Erythroblast (primary cell): ENCODE results near the gene PFDN6.

ENCODE experiments used
- DNase-seq, 2 experiments: peaks; one replicate each; lab custom pipeline; 2025; lab: John Stamatoyannopoulos, UW
- GATA1 ChIP-seq: IDR thresholded peaks from 2 replicates; pipeline ENCODE4 v1.6.1; 2011; ENCODE audit warnings: low read depth, mild to moderate bottlenecking, control low read depth, low read length, moderate library complexity
- POLR2A ChIP-seq: IDR thresholded peaks from 2 replicates; pipeline ENCODE4 v1.6.1; 2011; ENCODE audit warnings: mild to moderate bottlenecking, low read length

The PFDN6 gene

GRCh38 chr6:33278392-33278741, 11.0 kb upstream of the PFDN6 start:
- no peak for TF ChIP-seq GATA1
- peak; percentile 30 for TF ChIP-seq POLR2A
- no peak for DNase-seq

GRCh38 chr6:33278810-33279209, 10.6 kb upstream of the PFDN6 start:
- no peak for DNase-seq
- no peak for TF ChIP-seq GATA1
- peak; percentile 1 for TF ChIP-seq POLR2A

- no peak for TF ChIP-seq POLR2A
- TF ChIP-seq GATA1 = no peak
- no peak for DNase-seq
Measured at GRCh38 chr6:33279257-33279695, 10.1 kb upstream of the PFDN6 start.

- TF ChIP-seq GATA1 (no peak), POLR2A (no peak)
- peak; percentile 42 to 51 for DNase-seq
Measured at GRCh38 chr6:33279971-33280511, 9.4 kb upstream of the PFDN6 start.

- DNase-seq = no peak
- TF ChIP-seq POLR2A (no peak), GATA1 (no peak)
Measured at GRCh38 chr6:33280539-33280938, 8.9 kb upstream of the PFDN6 start.

GRCh38 chr6:33285214-33285613, 4.2 kb upstream of the PFDN6 start:
- peak; percentile 71 for DNase-seq

- TF ChIP-seq POLR2A (no peak), GATA1 (no peak)
- no peak for DNase-seq
Measured at GRCh38 chr6:33286946-33287914, 2.2 kb upstream of the PFDN6 start.

- DNase-seq = no peak
Measured at GRCh38 chr6:33288141-33288920, 1.1 kb upstream of the PFDN6 start.

GRCh38 chr6:33289784-33290315, 449 bp downstream of the PFDN6 start:
- TF ChIP-seq GATA1 (no peak), POLR2A (peak; percentile 64)

More at GRCh38 chr6:33288141-33288920, 1.1 kb upstream of the PFDN6 start:
- TF ChIP-seq POLR2A (no peak), GATA1 (no peak)

GRCh38 chr6:33290459-33290858, 1.1 kb downstream of the PFDN6 start:
- TF ChIP-seq GATA1 = no peak
- TF ChIP-seq POLR2A = no peak
- DNase-seq = no peak

More at GRCh38 chr6:33289784-33290315, 449 bp downstream of the PFDN6 start:
- DNase-seq = peak; percentile 72 to 77

- no peak for DNase-seq
- TF ChIP-seq GATA1 = no peak
- TF ChIP-seq POLR2A = no peak
Measured at GRCh38 chr6:33292996-33293682, 3.7 kb downstream of the PFDN6 start.

- DNase-seq = no peak
- no peak for TF ChIP-seq GATA1
Measured at GRCh38 chr6:33294086-33294823, 4.9 kb downstream of the PFDN6 start.
